HepG2 (cell line): ENCODE data around the gene EPHB3.

Experiments used
- KAT7 ChIP-seq: IDR thresholded peaks from 2 replicates; pipeline ENCODE4 v1.6.1; 2018; ENCODE audit warnings: borderline replicate concordance, missing compliant biosample characterization
- TF ChIP-seq, protein P1 (sequence below): sonication (generic); formaldehyde crosslinking; IDR thresholded peaks from 2 replicates; pipeline ENCODE4 v1.8.1; 2023; ENCODE audit warnings: mild to moderate bottlenecking, missing genetic modification reagents, borderline replicate concordance

DNA sequence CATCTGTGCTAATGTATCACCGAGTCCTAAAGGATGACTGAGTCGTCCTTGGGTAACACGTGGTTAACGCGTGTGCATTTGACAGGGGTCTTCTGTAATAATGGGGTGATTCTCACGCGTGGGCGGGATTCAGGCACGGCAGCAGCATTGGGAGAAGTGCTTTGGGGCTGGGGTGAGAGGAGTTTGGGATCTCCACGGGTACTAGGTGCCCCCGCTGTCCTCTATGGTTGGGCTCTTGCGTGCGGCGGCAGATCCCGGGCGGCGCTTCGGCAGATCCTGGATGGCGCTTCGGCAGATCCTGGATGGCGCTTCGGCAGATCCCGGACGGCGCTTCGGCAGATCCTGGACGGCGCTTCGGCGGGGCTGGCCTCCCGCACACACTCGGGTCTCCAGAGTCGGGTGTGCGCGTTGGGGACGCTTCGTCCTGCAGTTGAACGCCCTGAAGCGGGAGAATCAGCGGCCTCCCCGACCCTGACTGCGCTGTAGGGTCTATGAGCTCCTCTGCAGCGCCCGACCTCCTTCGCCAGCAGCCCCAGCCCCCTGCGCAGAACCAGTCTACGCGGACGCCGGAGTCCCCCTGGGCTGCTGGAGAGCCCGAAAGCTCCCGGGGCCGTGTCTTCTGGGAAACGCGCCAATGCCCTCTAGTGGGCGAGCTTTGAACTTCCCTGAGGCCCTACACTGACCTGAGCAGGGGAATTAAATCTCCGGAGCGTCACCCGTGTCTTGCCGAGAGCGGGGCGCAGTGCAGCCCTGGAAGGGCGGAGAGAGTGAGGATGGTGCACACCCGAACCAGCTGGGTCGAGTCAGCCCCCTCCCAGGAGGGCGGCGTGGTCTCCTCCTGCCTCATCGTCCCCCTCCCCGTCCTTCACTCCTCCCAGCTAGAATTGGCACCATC, 48.1 kb upstream of the EPHB3 start:
- TF ChIP-seq KAT7 (CRISPR knock-in tag), result no peak
- TF ChIP-seq, protein P1, sequence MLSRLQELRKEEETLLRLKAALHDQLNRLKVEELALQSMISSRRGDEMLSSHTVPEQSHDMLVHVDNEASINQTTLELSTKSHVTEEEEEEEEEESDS (CRISPR knock-in tag), result no peak
